Thyroid gland (tissue), 4 donors: ENCODE measurements around the gene PAWR. TPM values are rescaled to one million over a fixed set of nuclear protein-coding genes. Genes with fewer than 3 reads are reported as not detected.

ENCODE experiments used
- DNase-seq, 2 donors: peaks; one replicate each; pipeline ENCODE4 v3.0.0-alpha.2; 2019
- H3K27ac ChIP-seq, 3 donors: fragments of 200-600 bp; sonication (generic); 1 replicate in 2 of 3; 2 replicates in 1 of 3; pipeline ENCODE4 v1.5.1; 2016 to 2019; ENCODE audit warnings: mild to moderate bottlenecking in 1 of 3, moderate library complexity in 1 of 3
- H3K27me3 ChIP-seq: fragments of 200-600 bp; sonication (generic); one replicate; pipeline ENCODE4 v1.5.1; 2019
- H3K36me3 ChIP-seq, 2 donors: fragments of 200-600 bp; sonication (generic); one replicate each; pipeline ENCODE4 v1.5.1; 2016 to 2019
- H3K4me1 ChIP-seq, 2 donors: fragments of 200-600 bp; sonication (generic); one replicate each; pipeline ENCODE4 v1.5.1; 2017 to 2019
- H3K4me3 ChIP-seq, 3 donors: fragments of 200-600 bp; sonication (generic); replicated peaks in 1 of 3; 1 replicate in 2 of 3; 2 replicates in 1 of 3; pipeline ENCODE4 v1.5.1; 2016; ENCODE audit warnings: mild to moderate bottlenecking in 1 of 3
- H3K9me3 ChIP-seq: fragments of 200-600 bp; sonication (generic); one replicate; pipeline ENCODE4 v1.5.1; 2017
- CTCF ChIP-seq, 6 experiments: fragments of 200-600 bp in 3 of 6; fragments of 450-650 bp in 3 of 6; sonication (generic) in 3 of 6; IDR thresholded peaks; one replicate each; pipeline ENCODE4 v1.5.1; 2016 to 2019; ENCODE audit warnings: antibody characterized with exemption in 6 of 6, mild to moderate bottlenecking in 2 of 6, inconsistent platforms in 1 of 6, moderate library complexity in 1 of 6
- POLR2A ChIP-seq, 2 donors: fragments of 450-650 bp; IDR thresholded peaks; one replicate each; pipeline ENCODE4 v1.6.1; 2017; ENCODE audit warnings: antibody characterized with exemption in 2 of 2, mild to moderate bottlenecking in 2 of 2, moderate library complexity in 1 of 2
- WGBS, 2 donors: methylation state at CpG; one replicate each; pipeline ENCODE4 v1.1.5; 2017; 5-methylcytosine and 5-hydroxymethylcytosine counted together
- intact Hi-C: fragments of 100-400 bp; cut with DNase I; formaldehyde crosslinking; loops from one replicate; pipeline ENCODE4 v1.15.1; 2023
- total RNA-seq, 4 donors: library from RNA; depleted of rRNA; stranded (reverse); fragments of >200 nt; gene quantifications; one replicate each; pipeline ENCODE4 v1.2.3, GENCODE V29; 2016

PAWR gene
- total RNA-seq, 4 donors from 2014 or later, result 83.7 to 125 (median 86.4) TPM

DNA sequence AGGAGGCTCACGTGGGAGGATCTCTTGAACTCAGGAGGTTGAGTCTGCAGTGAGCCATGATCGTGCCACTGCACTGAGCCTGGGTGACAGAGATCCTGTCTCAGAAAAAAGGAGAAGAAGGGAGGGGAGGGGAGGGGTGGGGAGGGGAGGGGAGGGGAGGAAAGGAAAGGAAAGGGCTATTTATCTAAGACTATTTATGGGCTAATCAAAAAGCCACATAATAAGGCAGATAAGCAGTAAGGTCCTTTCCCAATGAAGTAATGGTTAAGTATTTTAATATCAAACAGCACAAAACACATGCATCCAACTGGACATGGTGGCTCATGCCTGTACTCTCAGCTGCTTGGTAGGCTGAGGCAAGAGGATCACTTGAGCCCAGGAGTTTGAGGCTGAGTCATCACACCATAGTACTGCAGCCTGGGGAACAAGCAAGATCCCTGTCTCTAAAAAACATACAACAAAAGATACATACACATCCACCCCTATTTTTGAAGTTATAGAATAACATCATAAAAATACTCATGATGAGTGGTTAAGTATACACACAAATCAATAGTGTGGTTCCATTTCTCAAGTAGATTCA lies 9.7 kb downstream of the PAWR start:
- Histone ChIP-seq H3K9me3 (no peaks in the 10 kb centered on the region), H3K4me3 (no peak overlapping the region), H3K4me1 (peaks cover 23 to 39% of the 10 kb centered on the region in 2 donors), H3K27me3 (no peaks in the 10 kb centered on the region), H3K27ac (no peak overlapping the region), H3K36me3 (no peaks in the 10 kb centered on the region)
- 95 to 97% methylated on average over 2 of the region's 2 CpGs for WGBS, 2 donors
- intact Hi-C loops, result no loop called here
- DNase-seq, result peak; percentile 20 to 22
- TF ChIP-seq POLR2A (IDR thresholded peaks at IDR 0.05) (no peak), CTCF (IDR thresholded peaks at IDR 0.05) (no peak)

DNA sequence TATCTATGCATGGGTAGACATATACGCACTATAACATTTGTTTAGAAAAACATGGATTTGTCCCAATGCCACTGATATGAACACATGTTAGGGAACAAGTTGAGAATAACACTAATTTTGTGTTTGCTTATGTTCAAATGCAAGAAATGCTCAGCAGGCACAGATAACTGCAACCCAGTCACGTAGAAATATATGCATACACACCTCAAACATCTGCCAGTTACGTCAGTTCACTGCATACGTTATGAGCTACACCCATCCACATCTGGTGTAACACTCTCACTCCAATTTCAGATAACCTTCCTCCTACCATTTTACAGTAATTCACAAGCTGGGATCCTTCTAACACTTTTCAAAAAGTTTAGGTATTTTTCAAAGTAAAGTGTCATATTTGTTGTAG lies 10.7 kb downstream of the PAWR start:
- Histone ChIP-seq H3K36me3 (no peaks in the 10 kb centered on the region), H3K4me3 (no peak overlapping the region), H3K9me3 (no peaks in the 10 kb centered on the region), H3K27me3 (no peaks in the 10 kb centered on the region), H3K4me1 (peaks cover 15 to 29% of the 10 kb centered on the region in 2 donors), H3K27ac (no peak overlapping the region)
- no peak for TF ChIP-seq POLR2A (IDR thresholded peaks at IDR 0.05)
- no peak for TF ChIP-seq CTCF (IDR thresholded peaks at IDR 0.05)
- DNase-seq, result no peak
- WGBS, 2 donors, result 90 to 94% methylated on average over 4 of the region's 4 CpGs
- intact Hi-C loops, result no loop called here

DNA sequence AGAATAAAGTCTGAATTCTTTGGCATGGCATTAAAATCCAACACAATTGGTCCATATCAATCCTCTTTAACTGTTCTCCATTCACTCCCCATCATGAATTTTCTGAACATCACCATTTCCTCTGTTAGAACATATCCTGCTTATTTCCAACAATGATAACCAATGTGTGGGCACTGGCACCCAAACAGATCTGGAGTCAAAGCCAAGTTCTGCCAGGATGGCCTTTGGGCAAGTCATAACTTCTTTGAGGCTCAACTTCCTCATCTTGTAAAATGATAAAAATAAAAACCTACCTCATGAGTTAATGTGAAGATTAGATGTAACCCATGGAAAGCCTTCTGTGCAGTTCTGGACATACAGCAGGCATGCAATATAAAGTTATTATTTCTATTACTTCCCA lies 12.5 kb downstream of the PAWR start:
- Histone ChIP-seq H3K4me1 (peaks cover 15 to 20% of the 10 kb centered on the region in 2 donors), H3K4me3 (no peak overlapping the region), H3K27ac (no peak overlapping the region), H3K27me3 (no peaks in the 10 kb centered on the region), H3K36me3 (no peaks in the 10 kb centered on the region), H3K9me3 (no peaks in the 10 kb centered on the region)
- DNase-seq, result no peak
- no peak for TF ChIP-seq POLR2A (IDR thresholded peaks at IDR 0.05)
- TF ChIP-seq CTCF (IDR thresholded peaks at IDR 0.05), result no peak
- intact Hi-C loops, result no loop called here

DNA sequence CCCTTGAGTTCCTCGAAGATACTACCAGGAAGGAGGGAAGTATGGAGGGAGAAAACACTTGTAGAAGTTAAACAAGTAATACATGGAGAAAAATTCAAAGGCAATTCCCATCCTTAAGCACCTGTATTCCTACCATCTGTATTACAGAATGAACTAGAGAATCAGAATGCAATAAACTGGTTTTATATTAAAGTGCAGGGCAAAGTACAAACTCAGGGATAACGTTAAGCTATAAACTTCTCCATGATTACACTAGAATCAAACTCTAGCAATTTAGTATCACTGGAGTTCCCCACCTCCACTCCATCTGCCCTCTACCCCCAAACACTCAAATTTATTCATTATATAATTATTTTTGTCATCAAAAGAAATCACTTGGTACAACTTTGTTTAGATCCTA lies 13.1 kb downstream of the PAWR start:
- intact Hi-C loops, result no loop called here
- no peak for DNase-seq
- H3K27ac ChIP-seq, result no peak overlapping the region
- H3K4me3 ChIP-seq, result no peak overlapping the region
- H3K9me3 ChIP-seq, result no peaks in the 10 kb centered on the region
- TF ChIP-seq POLR2A (IDR thresholded peaks at IDR 0.05) (no peak), CTCF (IDR thresholded peaks at IDR 0.05) (no peak)
- H3K4me1 ChIP-seq, result peaks cover 11 to 16% of the 10 kb centered on the region in 2 donors
- no peaks in the 10 kb centered on the region for H3K27me3 ChIP-seq
- no peaks in the 10 kb centered on the region for H3K36me3 ChIP-seq
- 88 to 90% methylated on average over 2 of the region's 2 CpGs for WGBS, 2 donors

DNA sequence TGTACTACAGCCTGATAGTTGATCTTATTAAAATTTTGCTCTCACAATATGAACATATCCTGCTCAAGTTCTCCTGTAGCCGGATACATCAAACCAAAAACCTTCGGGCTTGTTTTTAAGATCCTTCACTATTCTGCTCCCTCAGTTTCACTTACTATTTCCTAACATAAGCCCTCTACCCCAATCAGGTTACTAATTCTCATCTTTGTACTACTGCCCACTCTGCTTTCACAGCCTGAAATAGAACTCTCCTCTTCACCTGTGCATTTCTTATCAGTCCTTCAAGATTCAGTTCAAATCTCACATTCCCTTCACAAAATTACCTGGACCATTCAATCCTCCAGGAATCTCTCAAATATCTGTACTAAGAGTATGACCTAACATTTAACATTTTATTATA lies 14.2 kb downstream of the PAWR start:
- DNase-seq, result no peak
- TF ChIP-seq POLR2A (IDR thresholded peaks at IDR 0.05) (no peak), CTCF (IDR thresholded peaks at IDR 0.05) (no peak)
- Histone ChIP-seq H3K36me3 (no peaks in the 10 kb centered on the region), H3K4me1 (peaks cover 0 to 5% of the 10 kb centered on the region in 2 donors), H3K4me3 (no peak overlapping the region), H3K27me3 (no peaks in the 10 kb centered on the region), H3K9me3 (no peaks in the 10 kb centered on the region), H3K27ac (no peak overlapping the region)
- WGBS, 2 donors, result 92 to 93% methylated on average over 2 of the region's 2 CpGs
- intact Hi-C loops, result no loop called here
